WTC11 (cell line): Measurements from ENCODE around the gene CADM4.

Source experiments
- CREB1 ChIP-seq: sonication (generic); formaldehyde crosslinking; IDR thresholded peaks from 2 replicates; pipeline ENCODE4 v1.8.0; 2023; ENCODE audit warnings: mild to moderate bottlenecking, missing genetic modification reagents
- ESRRA ChIP-seq: sonication (generic); formaldehyde crosslinking; IDR thresholded peaks from 2 replicates; pipeline ENCODE4 v1.8.1; 2022; ENCODE audit warnings: mild to moderate bottlenecking, missing genetic modification reagents, borderline replicate concordance
- FOXP1 ChIP-seq: sonication (generic); formaldehyde crosslinking; IDR thresholded peaks from 2 replicates; pipeline ENCODE4 v1.8.0; 2022; ENCODE audit warnings: missing genetic modification reagents, mild to moderate bottlenecking, moderate library complexity, borderline replicate concordance
- KAT7 ChIP-seq: sonication (generic); formaldehyde crosslinking; IDR thresholded peaks from 2 replicates; pipeline ENCODE4 v1.8.1; 2023; ENCODE audit warnings: missing genetic modification reagents, mild to moderate bottlenecking, borderline replicate concordance
- NFE2L1 ChIP-seq: sonication (generic); formaldehyde crosslinking; IDR thresholded peaks from 2 replicates; pipeline ENCODE4 v1.8.1; 2023; ENCODE audit warnings: missing genetic modification reagents
- SOX15 ChIP-seq: fragments of 250-450 bp; sonication (Bioruptor Pico); IDR thresholded peaks from 2 replicates; pipeline ENCODE4 v1.9.0; 2021; ENCODE audit warnings: mild to moderate bottlenecking
- ZNF121 ChIP-seq: sonication (generic); formaldehyde crosslinking; IDR thresholded peaks from 2 replicates; pipeline ENCODE4 v1.8.0; 2023; ENCODE audit warnings: missing genetic modification reagents
- ZNF423 ChIP-seq: fragments of 250-450 bp; sonication (Bioruptor Pico); IDR thresholded peaks from 2 replicates; pipeline ENCODE4 v2.1.2; 2022; ENCODE audit warnings: mild to moderate bottlenecking, moderate library complexity
- TF ChIP-seq, protein P1 (sequence below): fragments of 200-600 bp; IDR thresholded peaks from 2 replicates; pipeline ENCODE4 v1.8.0; 2022; ENCODE audit warnings: antibody characterized with exemption
- TF ChIP-seq, protein P2 (sequence below): sonication (generic); formaldehyde crosslinking; IDR thresholded peaks from 2 replicates; pipeline ENCODE4 v1.8.1; 2023; ENCODE audit warnings: mild to moderate bottlenecking, missing genetic modification reagents, moderate library complexity
- TF ChIP-seq, protein P3 (sequence below): sonication (generic); formaldehyde crosslinking; IDR thresholded peaks from 2 replicates; pipeline ENCODE4 v1.8.0; 2023; ENCODE audit warnings: missing genetic modification reagents
- TF ChIP-seq, protein P4 (sequence below): sonication (generic); formaldehyde crosslinking; IDR thresholded peaks from 2 replicates; pipeline ENCODE4 v1.8.0; 2022; ENCODE audit warnings: mild to moderate bottlenecking, missing genetic modification reagents
- TF ChIP-seq, protein P5 (sequence below): sonication (generic); formaldehyde crosslinking; IDR thresholded peaks from 2 replicates; pipeline ENCODE4 v1.8.1; 2022; ENCODE audit warnings: mild to moderate bottlenecking, missing genetic modification reagents, moderate library complexity, borderline replicate concordance

DNA sequence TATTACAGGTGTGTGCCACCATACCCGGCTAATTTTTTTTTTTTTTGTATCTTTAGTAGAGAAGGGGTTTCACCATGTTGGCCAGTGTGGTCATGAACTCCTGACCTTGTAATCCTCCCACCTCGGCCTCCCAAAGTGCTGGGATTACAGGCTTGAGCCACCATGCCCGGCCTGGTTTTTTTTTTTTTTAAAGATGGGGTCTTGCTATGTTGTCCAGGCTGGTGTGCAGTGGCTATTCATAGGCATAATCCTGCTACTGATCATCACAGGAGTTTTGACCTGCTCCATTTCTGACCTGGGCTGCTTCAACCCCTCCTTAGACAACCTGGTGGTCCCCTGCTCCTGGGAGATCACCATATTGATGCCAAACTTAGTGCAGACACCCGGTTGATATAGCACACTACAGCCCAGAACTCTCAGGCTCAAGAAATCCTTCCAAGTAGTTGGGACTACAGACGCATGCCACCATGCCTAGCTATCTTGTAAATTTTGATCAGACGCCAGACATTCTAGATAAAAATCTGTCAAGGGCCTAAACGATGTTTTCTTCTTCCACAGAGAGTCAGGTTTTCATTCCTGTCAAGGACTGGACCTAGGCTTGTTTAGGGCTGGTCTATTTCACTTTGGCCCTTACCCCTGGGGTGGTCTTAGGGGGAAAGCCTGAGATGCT, 20.8 kb upstream of the CADM4 start:
- TF ChIP-seq, protein P1, sequence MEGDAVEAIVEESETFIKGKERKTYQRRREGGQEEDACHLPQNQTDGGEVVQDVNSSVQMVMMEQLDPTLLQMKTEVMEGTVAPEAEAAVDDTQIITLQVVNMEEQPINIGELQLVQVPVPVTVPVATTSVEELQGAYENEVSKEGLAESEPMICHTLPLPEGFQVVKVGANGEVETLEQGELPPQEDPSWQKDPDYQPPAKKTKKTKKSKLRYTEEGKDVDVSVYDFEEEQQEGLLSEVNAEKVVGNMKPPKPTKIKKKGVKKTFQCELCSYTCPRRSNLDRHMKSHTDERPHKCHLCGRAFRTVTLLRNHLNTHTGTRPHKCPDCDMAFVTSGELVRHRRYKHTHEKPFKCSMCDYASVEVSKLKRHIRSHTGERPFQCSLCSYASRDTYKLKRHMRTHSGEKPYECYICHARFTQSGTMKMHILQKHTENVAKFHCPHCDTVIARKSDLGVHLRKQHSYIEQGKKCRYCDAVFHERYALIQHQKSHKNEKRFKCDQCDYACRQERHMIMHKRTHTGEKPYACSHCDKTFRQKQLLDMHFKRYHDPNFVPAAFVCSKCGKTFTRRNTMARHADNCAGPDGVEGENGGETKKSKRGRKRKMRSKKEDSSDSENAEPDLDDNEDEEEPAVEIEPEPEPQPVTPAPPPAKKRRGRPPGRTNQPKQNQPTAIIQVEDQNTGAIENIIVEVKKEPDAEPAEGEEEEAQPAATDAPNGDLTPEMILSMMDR: no peak
- TF ChIP-seq NFE2L1 (CRISPR knock-in tag): no peak
- TF ChIP-seq, protein P2, sequence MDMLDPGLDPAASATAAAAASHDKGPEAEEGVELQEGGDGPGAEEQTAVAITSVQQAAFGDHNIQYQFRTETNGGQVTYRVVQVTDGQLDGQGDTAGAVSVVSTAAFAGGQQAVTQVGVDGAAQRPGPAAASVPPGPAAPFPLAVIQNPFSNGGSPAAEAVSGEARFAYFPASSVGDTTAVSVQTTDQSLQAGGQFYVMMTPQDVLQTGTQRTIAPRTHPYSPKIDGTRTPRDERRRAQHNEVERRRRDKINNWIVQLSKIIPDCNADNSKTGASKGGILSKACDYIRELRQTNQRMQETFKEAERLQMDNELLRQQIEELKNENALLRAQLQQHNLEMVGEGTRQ (CRISPR knock-in tag): no peak
- TF ChIP-seq CREB1 (CRISPR knock-in tag): no peak
- TF ChIP-seq ESRRA: no peak
- TF ChIP-seq, protein P3, sequence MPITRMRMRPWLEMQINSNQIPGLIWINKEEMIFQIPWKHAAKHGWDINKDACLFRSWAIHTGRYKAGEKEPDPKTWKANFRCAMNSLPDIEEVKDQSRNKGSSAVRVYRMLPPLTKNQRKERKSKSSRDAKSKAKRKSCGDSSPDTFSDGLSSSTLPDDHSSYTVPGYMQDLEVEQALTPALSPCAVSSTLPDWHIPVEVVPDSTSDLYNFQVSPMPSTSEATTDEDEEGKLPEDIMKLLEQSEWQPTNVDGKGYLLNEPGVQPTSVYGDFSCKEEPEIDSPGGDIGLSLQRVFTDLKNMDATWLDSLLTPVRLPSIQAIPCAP (CRISPR knock-in tag): no peak
- TF ChIP-seq KAT7 (CRISPR knock-in tag): no peak
- TF ChIP-seq, protein P4, sequence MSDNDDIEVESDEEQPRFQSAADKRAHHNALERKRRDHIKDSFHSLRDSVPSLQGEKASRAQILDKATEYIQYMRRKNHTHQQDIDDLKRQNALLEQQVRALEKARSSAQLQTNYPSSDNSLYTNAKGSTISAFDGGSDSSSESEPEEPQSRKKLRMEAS (CRISPR knock-in tag): no peak
- TF ChIP-seq SOX15 (CRISPR knock-in tag): no peak
- TF ChIP-seq ZNF121 (CRISPR knock-in tag): no peak
- TF ChIP-seq FOXP1 (CRISPR knock-in tag): no peak
- TF ChIP-seq, protein P5, sequence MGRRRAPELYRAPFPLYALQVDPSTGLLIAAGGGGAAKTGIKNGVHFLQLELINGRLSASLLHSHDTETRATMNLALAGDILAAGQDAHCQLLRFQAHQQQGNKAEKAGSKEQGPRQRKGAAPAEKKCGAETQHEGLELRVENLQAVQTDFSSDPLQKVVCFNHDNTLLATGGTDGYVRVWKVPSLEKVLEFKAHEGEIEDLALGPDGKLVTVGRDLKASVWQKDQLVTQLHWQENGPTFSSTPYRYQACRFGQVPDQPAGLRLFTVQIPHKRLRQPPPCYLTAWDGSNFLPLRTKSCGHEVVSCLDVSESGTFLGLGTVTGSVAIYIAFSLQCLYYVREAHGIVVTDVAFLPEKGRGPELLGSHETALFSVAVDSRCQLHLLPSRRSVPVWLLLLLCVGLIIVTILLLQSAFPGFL (CRISPR knock-in tag): no peak
- TF ChIP-seq ZNF423 (CRISPR knock-in tag): no peak
